Neural cell (in vitro differentiated cells): ENCODE measurements around the gene CTNNBL1. TPM values are rescaled to one million over a fixed set of nuclear protein-coding genes. Genes with fewer than 3 reads are reported as not detected.

Source experiments
- H2AFZ ChIP-seq: fragments of 200-600, 300-800 bp; sonication (generic), shearing (Covaris generic); 2 replicates; pipeline ENCODE4 v1.6.0; 2014; ENCODE audit warnings: low read depth, mild to moderate bottlenecking, antibody characterized with exemption, low read length, moderate library complexity
- H3F3A ChIP-seq: fragments of 200-600 bp; shearing (Covaris generic); 2 replicates; pipeline ENCODE4 v1.6.1; 2016; ENCODE audit warnings: mild to moderate bottlenecking, moderate library complexity, mixed read lengths, antibody characterized with exemption, low read length; ENCODE audit not compliant: insufficient read depth, poor library complexity, severe bottlenecking
- H3K27ac ChIP-seq: fragments of 200-600, 300-800 bp; sonication (generic), shearing (Covaris generic); 2 replicates; pipeline ENCODE4 v1.5.1; 2014; ENCODE audit warnings: mild to moderate bottlenecking, low read length, moderate library complexity
- H3K27me3 ChIP-seq: fragments of 300-800, 200-600 bp; sonication (generic), shearing (Covaris generic); 2 replicates; pipeline ENCODE4 v1.6.0; 2014; ENCODE audit warnings: mild to moderate bottlenecking, low read depth, low read length, moderate library complexity; ENCODE audit not compliant: insufficient read depth
- H3K36me3 ChIP-seq: fragments of 300-800, 200-600 bp; sonication (generic), shearing (Covaris generic); 2 replicates; pipeline ENCODE4 v1.5.1; 2014; ENCODE audit warnings: mild to moderate bottlenecking, antibody characterized with exemption, low read length, moderate library complexity; ENCODE audit not compliant: insufficient read depth
- H3K4me2 ChIP-seq: fragments of 300-800, 200-600 bp; sonication (generic), shearing (Covaris generic); 2 replicates; pipeline ENCODE4 v1.6.0; 2014; ENCODE audit warnings: mild to moderate bottlenecking, low read length
- H3K4me3 ChIP-seq: fragments of 300-800, 200-600 bp; sonication (generic), shearing (Covaris generic); 2 replicates; pipeline ENCODE4 v1.5.1; 2014; ENCODE audit warnings: mild to moderate bottlenecking, low read length, moderate library complexity
- H3K79me2 ChIP-seq: fragments of 200-600 bp; shearing (Covaris generic); replicated peaks from 2 replicates; pipeline ENCODE4 v1.6.0; 2014; ENCODE audit warnings: mild to moderate bottlenecking, low read length, moderate library complexity; ENCODE audit not compliant: insufficient read depth
- H3K9ac ChIP-seq: fragments of 300-800, 200-600 bp; sonication (generic), shearing (Covaris generic); 2 replicates; pipeline ENCODE4 v1.6.1; 2016; ENCODE audit warnings: mild to moderate bottlenecking, low read length, mixed read lengths
- H3K9me2 ChIP-seq: fragments of 200-600 bp; shearing (Covaris generic); 2 replicates; pipeline ENCODE4 v1.6.1; 2016; ENCODE audit warnings: mild to moderate bottlenecking, low read length, mixed read lengths; ENCODE audit not compliant: insufficient read depth
- H3K9me3 ChIP-seq: fragments of 200-600, 300-800 bp; sonication (generic), shearing (Covaris generic); 2 replicates; pipeline ENCODE4 v1.6.1; 2016; ENCODE audit warnings: mild to moderate bottlenecking, mixed run types, low read length, moderate library complexity, mixed read lengths
- H4K20me1 ChIP-seq: fragments of 200-600 bp; shearing (Covaris generic); 2 replicates; pipeline ENCODE4 v1.6.1; 2016; ENCODE audit warnings: mild to moderate bottlenecking, mixed run types; ENCODE audit not compliant: insufficient read depth
- CTCF ChIP-seq: fragments of 450-650 bp; IDR thresholded peaks from 2 replicates; pipeline ENCODE4 v1.5.1; 2014; ENCODE audit warnings: antibody characterized with exemption, mild to moderate bottlenecking, moderate library complexity; ENCODE audit not compliant: poor library complexity, severe bottlenecking
- EP300 ChIP-seq: fragments of 450-650 bp; conservative IDR thresholded peaks from 2 replicates; pipeline ENCODE4 v1.6.1; 2014; ENCODE audit warnings: antibody characterized with exemption, mild to moderate bottlenecking, moderate library complexity; ENCODE audit not compliant: poor library complexity, severe bottlenecking
- EZH2 ChIP-seq: fragments of 200-600, 300-800 bp; shearing (Covaris generic), sonication (generic); IDR thresholded peaks from 2 replicates; pipeline ENCODE4 v1.6.1; 2014; ENCODE audit warnings: antibody characterized with exemption, low read length, borderline replicate concordance, mild to moderate bottlenecking; ENCODE audit not compliant: insufficient read depth, poor library complexity, severe bottlenecking
- MXI1 ChIP-seq: fragments of 450-650 bp; conservative IDR thresholded peaks from 2 replicates; pipeline ENCODE4 v1.6.1; 2014; ENCODE audit warnings: antibody characterized with exemption, mild to moderate bottlenecking; ENCODE audit not compliant: poor library complexity, severe bottlenecking
- POLR2AphosphoS5 ChIP-seq: IDR thresholded peaks from 2 replicates; pipeline ENCODE4 v1.6.1; 2012
- RAD21 ChIP-seq: fragments of 450-650 bp; conservative IDR thresholded peaks from 2 replicates; pipeline ENCODE4 v1.6.1; 2014; ENCODE audit warnings: antibody characterized with exemption, mild to moderate bottlenecking, moderate library complexity
- REST ChIP-seq: IDR thresholded peaks from 2 replicates; pipeline ENCODE4 v1.6.1; 2012; ENCODE audit warnings: borderline replicate concordance
- SMC3 ChIP-seq: fragments of 450-650 bp; conservative IDR thresholded peaks from 2 replicates; pipeline ENCODE4 v1.6.1; 2014; ENCODE audit warnings: antibody characterized with exemption, mild to moderate bottlenecking, moderate library complexity; ENCODE audit not compliant: poor library complexity
- TAF1 ChIP-seq: IDR thresholded peaks from 2 replicates; pipeline ENCODE4 v1.6.1; 2012; ENCODE audit warnings: low read depth
- polyA plus RNA-seq: library from polyadenylated mRNA; depleted of rRNA; stranded (reverse); fragments of >200 nt; gene quantifications from 2 replicates; pipeline ENCODE4 v1.2.3, GENCODE V29; 2014

Gene CTNNBL1
- polyA plus RNA-seq, 1 donor from 2014 or later, result 32.6 TPM

GRCh38 chr20:37770908-37771307 is 77.1 kb downstream of the CTNNBL1 start:
- Histone ChIP-seq H3K4me2 (no peak overlapping the region), H3K4me3 (no peak overlapping the region), H3F3A (no peaks in the 10 kb centered on the region), H3K9me3 (no peaks in the 10 kb centered on the region), H3K36me3 (peaks cover 6% of the 10 kb centered on the region), H2AFZ (no peak overlapping the region), H4K20me1 (no peaks in the 10 kb centered on the region), H3K79me2 (no peaks in the 10 kb centered on the region), H3K27ac (no peak overlapping the region), H3K9me2 (no peaks in the 10 kb centered on the region), H3K9ac (no peak overlapping the region), H3K27me3 (no peaks in the 10 kb centered on the region)
- TF ChIP-seq TAF1 (no peak), MXI1 (no peak), EP300 (no peak), EZH2 (no peak), RAD21 (no peak), CTCF (no peak), POLR2AphosphoS5 (no peak), REST (no peak), SMC3 (no peak)

- H3K27ac ChIP-seq, result no peak overlapping the region
- H4K20me1 ChIP-seq, result no peaks in the 10 kb centered on the region
- no peak overlapping the region for H2AFZ ChIP-seq
- H3K4me3 ChIP-seq, result no peak overlapping the region
- H3K9me2 ChIP-seq, result no peaks in the 10 kb centered on the region
- H3K4me2 ChIP-seq, result no peak overlapping the region
- no peaks in the 10 kb centered on the region for H3K79me2 ChIP-seq
- no peaks in the 10 kb centered on the region for H3F3A ChIP-seq
- TF ChIP-seq CTCF (no peak), EZH2 (no peak), RAD21 (no peak), POLR2AphosphoS5 (no peak), REST (no peak), SMC3 (no peak), TAF1 (no peak), MXI1 (no peak), EP300 (no peak)
- H3K36me3 ChIP-seq, result no peaks in the 10 kb centered on the region
- no peaks in the 10 kb centered on the region for H3K9me3 ChIP-seq
- H3K9ac ChIP-seq, result no peak overlapping the region
- no peaks in the 10 kb centered on the region for H3K27me3 ChIP-seq
These were observed 79.5 kb downstream of the CTNNBL1 start for GRCh38 chr20:37773291-37773826.
